GM21423 (cell line): ENCODE measurements around the gene GSDME.

Source experiments
- ATAC-seq: cut with Tn5 transposase; IDR thresholded peaks from one replicate; pipeline ENCODE4 v1.9.1; 2021; ENCODE audit warnings: mild to moderate bottlenecking, moderate library complexity; ENCODE audit not compliant: unreplicated experiment

Gene GSDME

DNA sequence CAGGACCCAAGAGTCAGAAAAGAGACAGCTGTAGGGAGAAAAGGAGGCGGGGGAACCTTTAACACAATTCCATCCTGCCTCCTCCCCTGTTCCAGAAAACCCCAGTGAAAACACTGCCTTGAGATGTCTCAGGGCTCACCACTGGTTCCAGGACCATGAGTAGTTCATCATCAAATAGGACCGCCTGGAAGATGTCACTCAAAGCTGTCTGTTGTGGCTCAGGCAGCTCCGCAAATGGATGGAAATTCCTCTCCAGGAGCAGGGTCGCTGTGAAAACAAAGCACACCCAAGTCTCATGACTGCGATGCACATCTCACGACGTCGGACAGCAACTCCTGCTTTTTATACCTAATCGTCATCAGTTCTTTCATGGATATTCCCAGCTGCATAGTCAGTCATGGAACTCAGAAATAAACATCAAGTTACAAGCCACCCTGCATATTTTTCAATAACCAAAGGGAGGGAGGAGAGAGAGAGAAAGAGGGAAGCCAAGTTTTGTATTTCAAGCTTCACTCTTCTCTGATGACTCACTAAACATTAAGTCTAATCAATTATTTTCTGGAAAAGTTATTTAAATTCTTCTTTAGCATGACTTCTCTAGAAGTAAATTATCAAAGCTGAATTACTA lies 49.2 kb downstream of the GSDME start:
- ATAC-seq: no peak

DNA sequence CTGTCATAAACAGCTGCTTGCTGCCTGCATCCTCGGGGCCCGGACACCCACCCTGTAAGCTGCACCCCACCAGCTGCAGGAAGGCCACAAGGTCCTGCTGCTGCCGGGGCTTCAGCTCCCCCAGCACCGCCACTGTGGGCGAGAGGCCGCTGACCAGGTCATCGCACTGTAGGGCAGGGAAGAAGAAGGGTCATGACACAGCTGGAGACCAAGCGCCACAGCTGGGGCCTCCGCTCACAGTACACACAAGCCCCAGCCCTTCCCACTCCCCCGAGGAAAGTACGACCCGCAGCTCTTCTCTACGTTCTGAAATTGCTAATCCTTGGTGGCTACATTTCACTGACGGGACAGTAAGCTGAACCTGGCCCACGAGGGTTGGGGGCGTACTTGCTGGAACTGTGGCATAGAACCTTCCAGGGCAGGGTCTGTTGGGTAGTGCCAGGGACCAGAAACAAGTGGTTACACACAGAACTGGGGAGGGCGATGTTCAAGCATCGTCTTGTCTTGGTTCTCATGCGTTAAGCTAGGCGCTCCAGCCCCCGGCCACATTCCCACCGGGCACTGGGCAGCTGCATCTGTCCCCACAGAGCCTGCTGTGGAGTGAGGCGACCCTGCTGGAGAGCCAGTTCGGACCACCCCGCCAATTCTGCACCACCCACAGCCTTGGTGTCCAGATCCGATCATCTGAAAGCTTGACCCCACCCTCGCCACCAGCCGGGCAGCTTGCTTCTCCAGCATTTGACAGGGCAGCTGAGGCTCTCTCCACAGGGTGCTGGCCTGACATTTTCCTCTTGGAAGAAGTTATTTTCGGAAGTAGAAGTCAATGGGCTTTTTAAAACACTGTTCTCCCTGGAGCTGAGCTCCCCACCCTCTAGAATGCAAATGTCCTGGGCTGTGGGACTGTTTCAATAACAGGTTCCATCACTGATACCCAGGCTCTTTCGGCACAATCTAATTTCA lies 50.8 kb downstream of the GSDME start:
- ATAC-seq: no peak

DNA sequence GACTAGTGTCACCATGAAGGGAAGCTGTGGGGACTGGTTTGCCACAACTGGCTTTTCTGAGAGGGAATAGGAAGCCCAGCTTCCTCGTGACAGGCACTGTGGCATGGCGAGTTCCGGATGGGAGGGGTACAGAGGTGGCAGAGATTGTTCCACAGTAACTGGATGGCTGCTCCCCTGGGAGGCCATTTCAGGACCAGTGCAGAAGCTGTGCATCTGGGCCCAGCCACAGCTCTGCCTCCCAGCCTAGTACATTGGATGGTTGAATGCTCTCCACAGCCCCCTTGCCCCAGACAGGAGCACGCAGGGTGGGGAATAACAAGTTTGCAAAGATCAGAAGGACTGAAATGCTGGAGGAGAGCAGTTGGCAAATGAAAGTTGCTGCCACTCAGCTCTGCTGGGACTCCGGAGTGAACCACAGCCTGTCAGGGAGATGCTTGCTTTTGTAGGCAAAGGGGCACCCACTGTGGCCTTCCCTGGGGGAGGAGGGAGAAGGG lies 51.8 kb downstream of the GSDME start:
- no peak for ATAC-seq

DNA sequence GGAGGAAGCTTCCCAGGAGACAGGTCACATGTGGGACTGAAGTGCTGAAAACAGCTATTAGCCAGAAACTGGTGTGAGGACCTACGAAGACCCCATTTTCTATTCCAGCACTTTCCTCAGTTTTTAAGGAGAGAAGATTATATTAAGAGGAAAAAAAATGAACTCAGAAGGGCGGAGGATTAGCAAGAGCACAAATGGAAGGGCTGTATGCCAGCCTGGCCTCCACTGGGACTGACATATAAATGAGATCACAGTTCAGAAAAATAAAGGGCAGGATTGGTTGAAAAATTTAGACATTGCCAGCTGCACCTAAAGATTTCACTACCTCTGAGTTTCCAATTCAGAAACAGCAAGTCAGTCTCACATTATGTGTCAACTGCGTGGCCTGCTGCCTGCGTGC lies 53.0 kb downstream of the GSDME start:
- no peak for ATAC-seq

DNA sequence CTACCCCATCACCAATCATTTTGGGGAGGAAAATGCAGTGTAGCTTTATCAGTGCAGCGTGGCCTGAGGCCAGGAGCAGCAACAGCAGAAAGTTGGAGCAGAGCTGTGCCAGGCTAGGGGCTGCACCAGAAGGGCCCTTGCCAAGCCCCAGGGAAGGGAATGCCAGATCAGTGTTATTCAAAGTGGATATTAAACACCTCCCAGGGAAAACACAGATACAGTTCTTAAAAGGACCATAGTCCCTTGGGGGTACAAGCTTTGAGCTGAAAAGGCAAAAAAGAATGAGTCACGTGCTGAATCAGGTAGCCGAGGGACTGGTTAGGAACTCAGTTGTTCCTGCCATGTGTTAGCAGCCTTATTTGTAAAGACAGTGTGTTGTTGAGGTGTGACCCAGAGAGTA lies 54.0 kb downstream of the GSDME start:
- ATAC-seq: no peak

DNA sequence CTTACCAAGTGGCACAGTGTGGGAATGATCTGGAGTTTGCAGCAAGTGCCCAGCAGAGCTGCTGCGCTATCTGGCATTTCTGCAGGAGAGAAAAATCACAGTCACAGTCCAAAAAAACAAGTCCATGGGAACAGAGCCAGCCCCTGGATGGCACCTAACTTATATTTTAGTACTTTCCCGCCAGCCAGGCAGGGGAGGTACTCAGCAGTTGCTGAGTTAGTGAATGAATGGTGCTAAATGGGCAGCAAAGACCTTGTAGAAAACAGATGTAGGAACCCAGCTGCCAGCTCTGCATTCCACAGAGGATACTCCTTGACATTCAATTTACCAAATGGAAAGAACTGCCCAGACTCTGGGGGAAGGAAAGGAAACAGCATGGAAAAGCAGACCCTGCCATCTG lies 54.5 kb downstream of the GSDME start:
- no peak for ATAC-seq

DNA sequence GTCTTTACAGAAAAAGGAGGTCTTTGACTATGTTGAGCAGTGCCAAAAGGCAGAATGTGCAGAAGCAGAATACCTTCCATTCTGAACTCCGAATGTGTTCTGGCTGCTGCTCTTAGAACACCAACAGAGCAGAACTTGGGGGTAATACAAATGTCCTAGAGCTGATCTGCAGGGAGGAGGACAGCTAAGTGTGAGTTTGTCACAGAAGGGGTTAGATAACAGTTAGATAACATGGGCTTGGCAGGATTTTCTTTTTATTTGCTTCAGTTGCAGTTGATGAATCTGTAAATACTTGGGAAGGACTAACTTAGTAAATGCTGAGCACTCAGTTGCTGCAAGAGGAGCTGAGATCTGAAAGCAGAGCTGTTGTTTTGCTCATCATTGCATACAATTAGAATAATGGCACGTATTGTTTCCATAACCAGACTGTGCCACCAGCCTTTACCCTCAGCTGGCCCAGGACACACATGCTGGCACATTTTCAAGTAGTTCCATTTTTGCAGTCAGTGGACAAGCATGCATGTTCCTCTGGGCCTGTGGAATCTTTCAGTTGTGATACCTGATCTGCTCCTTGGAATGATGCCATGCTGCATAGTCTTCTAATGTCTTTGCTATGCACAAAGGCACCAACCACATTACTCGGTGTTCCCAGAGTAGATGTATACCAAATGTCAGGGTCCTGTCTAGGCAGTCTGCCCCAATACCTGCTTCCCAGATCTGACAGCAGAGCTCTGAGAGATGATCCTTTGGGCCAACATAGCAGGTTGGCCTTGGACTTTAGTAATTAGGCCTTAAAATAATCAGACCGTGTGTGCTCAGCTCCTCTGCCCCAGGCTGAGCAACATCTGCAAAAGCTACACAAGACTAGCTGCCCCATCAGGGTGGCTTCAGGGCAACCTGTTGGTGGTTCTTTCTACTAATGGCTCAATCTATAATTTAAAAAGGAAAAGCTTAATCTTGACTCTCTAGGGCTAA lies 55.7 kb downstream of the GSDME start:
- no peak for ATAC-seq

DNA sequence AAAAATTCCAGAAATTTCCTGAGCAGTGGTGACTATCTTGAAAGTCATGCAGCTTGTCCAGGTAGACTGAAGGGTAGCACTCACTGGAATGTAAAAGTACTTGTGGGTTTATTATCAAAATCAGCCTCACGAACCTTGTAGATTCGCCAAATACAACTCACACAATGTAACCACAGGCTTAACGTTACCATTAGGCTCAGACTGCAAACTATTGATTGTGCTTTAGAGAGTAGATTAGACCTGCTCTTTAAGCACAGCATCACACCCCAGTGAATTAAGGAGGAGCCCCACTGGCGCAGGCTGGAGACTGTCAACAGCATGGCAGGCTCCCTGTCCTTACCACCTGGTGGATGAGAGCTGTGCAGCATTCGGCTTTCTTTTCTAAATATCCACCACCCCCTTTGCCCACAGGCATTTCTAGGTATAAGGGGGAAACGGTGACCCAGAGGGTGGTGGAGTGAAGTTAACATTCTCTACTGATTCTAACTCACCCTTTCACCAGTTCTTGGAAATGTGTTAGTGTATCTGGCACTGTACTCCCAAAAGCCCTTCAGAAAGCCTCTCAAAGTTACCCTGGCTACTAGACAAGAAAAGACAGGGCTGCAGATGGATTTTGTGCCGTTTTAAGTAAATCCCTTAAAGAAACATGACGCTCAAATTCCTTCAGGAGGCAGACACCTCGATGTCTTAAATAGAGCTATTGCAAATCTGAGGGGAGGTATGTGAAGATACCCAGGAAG lies 56.6 kb downstream of the GSDME start:
- ATAC-seq: no peak

DNA sequence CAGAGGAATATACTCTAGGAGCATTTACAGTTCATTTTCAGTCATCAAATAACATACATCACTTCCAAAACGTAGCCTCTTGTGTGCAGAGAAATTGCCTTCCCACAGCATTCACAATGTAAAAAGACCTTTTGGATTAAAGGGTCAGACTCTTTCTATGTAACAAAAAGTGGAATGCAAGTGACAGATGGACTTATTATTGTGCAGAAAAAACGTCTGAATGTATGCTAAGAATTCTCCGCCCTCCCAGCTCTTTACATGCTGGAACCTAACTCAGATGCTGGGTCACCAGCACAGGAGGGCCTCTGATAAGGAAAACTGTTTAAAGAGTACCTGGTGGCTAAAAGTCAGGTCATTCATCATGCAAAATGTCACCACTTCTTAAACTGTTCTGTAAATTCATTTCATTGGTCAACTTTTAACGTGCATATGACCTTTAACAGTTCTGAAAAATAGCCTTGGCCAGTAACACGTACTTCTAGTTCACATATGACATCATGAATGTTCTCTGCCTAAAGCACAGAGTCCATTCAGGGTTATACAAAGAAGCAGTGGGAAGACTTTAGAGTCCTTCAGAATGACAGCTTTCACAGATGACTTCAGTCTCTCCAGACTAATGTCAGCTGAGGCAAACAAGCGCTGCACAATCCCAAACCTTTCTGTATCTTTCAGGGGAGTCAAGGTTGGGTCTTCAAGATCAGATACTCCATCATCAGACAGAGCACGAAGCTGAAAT lies 58.6 kb downstream of the GSDME start:
- ATAC-seq: no peak

DNA sequence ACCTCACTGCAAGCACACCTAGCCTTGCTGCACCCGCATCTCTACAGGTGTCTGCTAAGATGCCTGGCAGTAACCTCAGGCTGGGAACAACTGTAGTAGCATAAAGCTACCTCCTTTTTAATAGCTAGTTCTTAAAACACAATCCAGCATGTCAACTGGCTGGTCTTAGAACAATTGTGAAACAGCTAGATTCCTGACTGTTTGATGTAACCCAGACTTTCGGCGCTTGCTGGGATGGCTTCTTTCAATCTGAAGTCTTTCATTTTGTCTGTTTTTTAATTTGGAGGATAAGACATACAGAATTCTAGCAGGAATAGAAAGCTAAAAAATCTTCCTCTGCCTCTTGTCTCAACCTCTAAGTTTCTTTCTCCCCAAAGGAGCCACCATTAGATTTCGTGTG lies 59.8 kb downstream of the GSDME start:
- ATAC-seq: no peak

DNA sequence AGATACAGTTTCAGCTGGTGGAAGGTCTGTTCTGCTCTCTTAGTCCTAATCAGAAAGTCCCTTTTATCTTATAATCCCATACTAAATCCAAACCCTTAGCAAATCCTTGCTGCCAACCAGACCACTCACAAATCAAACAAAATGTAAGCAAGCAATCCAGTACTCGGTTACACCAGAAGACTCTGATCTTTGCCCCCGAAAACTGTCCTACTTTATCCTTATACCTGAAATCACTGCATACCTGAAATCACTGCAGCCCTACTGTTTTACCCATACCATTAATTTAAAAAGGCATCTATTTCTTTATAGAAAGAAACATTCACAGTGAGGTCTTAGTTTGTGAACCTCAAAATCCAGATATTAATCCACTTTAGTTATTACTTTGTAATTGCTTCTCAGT lies 64.7 kb downstream of the GSDME start:
- no peak for ATAC-seq

DNA sequence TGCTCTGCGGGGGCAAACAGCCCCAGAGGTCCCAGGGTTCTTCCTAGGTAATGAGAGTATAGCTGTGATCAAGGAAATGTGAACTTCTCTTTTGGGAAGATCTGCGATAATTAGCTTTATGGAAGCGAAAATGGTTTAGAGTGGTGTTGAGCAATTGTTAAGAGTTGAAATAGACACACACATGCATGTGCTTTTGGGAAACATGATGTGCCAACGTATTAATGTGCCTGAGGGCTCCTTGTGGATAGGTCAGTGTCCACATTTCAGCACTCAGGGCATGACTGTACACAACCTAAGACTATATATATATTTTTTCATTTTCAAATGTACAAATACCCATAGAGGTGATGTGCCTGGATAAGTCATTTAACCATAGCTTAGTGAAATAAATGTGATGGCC lies 67.0 kb downstream of the GSDME start:
- no peak for ATAC-seq

DNA sequence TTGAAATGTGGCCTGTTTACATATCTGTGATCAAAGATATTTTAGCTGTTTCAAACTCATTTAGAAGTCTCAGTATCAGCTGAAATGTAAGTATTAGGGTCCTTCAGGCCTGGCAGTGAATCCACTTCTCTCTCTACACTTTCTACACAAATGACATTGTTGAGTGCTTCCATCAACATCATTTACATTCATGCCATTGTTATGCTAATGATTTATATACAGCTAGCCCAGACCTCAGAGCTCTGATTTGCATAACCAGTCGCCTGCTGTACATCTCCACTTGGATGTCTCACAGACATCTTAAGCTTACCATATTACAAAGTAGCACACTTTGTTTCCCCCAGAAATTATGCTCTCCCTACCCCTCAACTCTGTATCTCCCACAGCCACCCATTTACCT lies 71.6 kb downstream of the GSDME start:
- ATAC-seq: no peak

DNA sequence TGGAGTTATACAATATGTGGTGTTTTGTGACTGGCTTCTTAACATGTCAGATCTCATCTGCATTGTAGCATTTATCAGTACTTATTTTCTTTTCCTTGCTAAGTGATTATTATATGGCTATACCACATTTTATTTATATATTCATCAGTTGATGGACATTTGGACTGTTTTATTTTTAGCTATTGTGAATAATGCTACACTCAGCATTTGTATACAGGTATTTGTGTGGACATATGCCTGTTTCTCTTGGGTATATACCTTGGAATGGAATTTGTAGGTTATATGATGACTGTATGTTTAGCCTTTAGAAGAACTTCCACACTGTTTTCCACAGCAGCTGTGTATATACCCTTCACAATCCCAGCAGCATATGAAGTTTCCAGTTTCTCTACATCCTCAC lies 86.5 kb downstream of the GSDME start:
- no peak for ATAC-seq

DNA sequence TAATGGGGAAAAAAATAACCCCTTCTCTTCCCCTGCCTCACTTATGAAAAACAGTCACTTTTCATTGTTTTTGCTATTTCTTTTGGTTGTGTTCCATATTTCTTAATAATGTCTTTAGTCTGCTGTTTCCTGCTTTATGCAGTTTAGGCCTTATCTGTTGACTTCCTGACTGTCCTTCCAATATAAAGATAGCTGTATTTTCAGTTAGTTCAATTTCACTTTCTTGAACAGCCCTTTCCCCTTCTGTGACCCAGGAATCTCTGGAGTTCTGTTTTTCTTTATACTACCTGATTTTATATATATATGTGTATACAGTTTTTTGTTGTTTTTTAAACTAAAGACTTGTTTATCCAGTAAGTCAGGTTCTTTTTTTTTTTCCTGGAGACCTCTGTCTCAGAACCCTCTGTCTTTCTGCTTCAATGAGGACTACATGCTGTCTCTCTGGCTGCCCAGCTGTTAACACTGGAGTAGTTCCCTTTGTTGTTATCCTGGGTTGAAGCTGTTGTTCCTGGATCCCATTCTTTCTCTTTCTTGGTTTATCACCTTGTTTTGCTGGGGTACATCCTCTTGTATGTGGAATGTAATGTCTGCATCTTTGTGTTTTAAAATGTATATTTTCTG lies 87.2 kb downstream of the GSDME start:
- no peak for ATAC-seq

DNA sequence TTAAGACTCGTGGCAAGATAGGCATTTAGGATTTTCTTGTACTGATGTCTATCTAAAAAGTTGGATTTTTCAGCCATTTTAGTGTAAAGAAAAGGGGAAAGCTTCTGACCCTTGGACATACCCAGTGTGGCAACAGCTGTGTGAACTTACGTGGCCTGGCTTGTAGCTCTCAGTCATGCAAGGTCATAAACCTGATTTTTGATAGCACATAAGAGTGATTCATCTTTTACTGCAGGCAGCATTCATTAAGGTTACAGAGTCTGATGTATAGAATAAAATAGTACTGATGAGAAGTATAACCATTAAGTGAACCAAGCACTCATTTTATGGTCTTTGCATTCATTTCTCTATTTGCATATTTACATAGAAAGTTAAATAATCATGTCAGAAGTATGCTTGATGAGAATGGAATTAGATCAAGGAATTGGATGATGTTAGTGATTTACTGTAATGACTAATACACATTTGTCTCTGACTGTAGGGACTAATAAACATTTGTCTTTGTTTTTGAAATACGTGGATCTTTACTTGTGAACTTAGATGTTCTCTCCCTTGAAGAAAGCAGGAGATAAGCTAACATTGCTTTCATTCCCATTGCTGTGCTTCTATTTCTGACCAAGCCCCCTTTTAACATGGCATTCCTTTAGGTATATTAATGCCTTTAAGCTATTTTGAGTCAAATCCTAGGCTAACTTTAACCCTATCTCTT lies 88.2 kb downstream of the GSDME start:
- ATAC-seq: no peak

DNA sequence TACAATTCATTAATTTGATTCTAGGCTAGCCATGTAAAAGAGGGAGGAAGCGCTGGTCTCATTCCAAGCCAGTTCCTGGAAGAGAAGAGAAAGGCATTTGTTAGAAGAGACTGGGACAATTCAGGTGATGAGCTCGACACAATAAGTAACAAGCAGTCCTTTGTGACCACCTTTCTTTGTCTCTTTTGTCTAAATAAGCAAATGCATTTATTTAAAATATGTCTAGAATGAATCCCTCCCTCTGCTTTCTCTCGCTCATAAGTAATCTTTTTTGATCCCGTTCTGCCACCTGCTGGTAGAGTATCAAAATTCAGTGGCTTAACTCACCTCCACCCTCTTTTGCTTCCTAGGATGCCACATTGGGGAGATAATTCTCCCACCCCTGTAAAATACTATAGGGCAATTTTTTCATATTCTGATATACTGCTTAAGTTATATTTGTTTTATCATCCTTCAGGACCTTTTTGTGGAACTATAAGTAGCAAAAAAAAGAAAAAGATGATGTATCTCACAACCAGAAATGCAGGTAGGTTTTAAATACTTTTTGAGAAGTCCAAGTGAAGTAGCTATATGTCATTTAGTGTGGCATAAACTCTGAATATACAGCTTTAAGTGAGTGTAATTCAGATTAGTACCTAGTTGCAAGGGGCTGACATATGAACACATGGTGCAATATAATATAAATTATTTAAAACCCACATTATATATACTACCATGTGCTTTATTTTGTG lies 91.5 kb downstream of the GSDME start:
- ATAC-seq: no peak

DNA sequence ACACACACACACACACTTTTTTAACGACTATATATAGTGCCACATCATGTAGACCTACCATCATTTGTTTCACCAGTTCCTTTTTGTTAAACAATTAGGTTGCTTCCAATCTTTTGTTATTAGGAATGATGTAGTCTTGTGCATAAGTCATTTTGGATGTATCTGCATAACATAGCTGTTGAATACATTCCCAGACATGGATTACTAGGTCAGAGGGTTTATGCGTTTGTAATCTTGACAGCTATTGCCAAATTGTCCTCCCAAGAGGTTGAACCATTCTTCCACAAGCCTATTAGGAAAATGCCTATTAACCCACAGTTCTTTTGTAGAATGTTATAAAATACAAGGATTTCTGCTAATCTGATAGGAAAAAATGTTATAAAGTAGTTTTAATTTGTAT lies 96.7 kb downstream of the GSDME start:
- ATAC-seq: no peak
